BE2C (cell line): ENCODE data around the gene HSD17B3.

Experiments
- DNase-seq: peaks from one replicate; pipeline ENCODE4 v3.0.0-alpha.2; 2020
- H3K27me3 ChIP-seq: fragments of 250-450 bp; sonication (Bioruptor Pico); 2 replicates; pipeline ENCODE4 v1.5.1; 2020; ENCODE audit warnings: mild to moderate bottlenecking
- H3K36me3 ChIP-seq: fragments of 250-450 bp; sonication (Bioruptor Pico); 2 replicates; pipeline ENCODE4 v1.5.1; 2020; ENCODE audit warnings: mild to moderate bottlenecking
- H3K4me1 ChIP-seq: fragments of 250-450 bp; sonication (Bioruptor Pico); 2 replicates; pipeline ENCODE4 v1.5.1; 2020
- H3K4me3 ChIP-seq: 2 replicates; pipeline ENCODE4 v1.5.1; 2011; ENCODE audit warnings: low read depth, low read length
- H3K9me3 ChIP-seq: fragments of 250-450 bp; sonication (Bioruptor Pico); 2 replicates; pipeline ENCODE4 v1.5.1; 2020
- TF ChIP-seq, protein P1 (sequence below): IDR thresholded peaks from 2 replicates; pipeline ENCODE4 v1.5.1; 2012; ENCODE audit warnings: mild to moderate bottlenecking, low read depth, low read length

The HSD17B3 gene

DNA sequence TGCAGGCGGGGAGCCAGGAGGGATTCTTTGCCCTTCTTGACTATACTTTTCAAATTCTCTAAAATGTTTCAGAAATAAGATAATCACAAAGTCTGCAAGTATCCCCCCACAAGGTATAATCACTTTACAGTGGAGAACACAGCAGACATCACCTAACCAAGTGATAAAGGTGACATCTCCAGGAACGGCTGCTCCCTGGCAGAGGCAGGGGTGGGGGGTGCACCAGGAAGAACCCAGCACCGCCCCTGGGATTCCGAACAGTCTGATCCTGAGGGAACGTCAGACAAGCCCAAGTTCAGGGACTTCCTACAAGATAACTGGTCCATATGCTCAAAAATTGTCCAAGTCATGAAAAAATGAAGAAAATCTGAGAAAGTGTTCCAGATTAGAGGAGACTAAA, 85.4 kb downstream of the HSD17B3 start:
- H3K4me1 ChIP-seq = peaks cover 12% of the 10 kb centered on the region
- TF ChIP-seq, protein P1, sequence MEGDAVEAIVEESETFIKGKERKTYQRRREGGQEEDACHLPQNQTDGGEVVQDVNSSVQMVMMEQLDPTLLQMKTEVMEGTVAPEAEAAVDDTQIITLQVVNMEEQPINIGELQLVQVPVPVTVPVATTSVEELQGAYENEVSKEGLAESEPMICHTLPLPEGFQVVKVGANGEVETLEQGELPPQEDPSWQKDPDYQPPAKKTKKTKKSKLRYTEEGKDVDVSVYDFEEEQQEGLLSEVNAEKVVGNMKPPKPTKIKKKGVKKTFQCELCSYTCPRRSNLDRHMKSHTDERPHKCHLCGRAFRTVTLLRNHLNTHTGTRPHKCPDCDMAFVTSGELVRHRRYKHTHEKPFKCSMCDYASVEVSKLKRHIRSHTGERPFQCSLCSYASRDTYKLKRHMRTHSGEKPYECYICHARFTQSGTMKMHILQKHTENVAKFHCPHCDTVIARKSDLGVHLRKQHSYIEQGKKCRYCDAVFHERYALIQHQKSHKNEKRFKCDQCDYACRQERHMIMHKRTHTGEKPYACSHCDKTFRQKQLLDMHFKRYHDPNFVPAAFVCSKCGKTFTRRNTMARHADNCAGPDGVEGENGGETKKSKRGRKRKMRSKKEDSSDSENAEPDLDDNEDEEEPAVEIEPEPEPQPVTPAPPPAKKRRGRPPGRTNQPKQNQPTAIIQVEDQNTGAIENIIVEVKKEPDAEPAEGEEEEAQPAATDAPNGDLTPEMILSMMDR = no peak
- no peaks in the 10 kb centered on the region for H3K9me3 ChIP-seq
- no peak overlapping the region for H3K4me3 ChIP-seq
- no peak for DNase-seq
- no peaks in the 10 kb centered on the region for H3K27me3 ChIP-seq
- H3K36me3 ChIP-seq = no peaks in the 10 kb centered on the region

DNA sequence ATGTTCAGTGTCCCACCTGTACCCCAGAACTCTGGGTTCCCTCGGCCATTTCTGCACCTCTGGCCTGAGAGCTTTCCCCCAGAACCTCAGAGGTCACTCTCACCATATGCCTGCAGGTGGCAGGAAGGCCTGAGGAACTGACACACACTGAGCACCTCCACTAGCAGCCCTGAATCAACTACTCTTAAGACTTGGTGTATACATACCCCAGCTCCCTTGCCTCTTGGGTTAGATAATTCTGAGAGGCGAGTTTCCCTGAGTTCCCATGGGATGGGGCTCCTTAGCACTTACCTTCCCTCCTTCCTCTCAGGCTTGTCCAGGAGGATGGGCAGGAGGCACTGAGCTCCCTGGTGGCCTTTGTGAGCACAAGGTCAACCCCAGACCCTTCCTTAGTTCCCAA, 86.1 kb downstream of the HSD17B3 start:
- TF ChIP-seq, protein P1 = no peak
- DNase-seq = no peak
- no peak overlapping the region for H3K4me3 ChIP-seq
- no peaks in the 10 kb centered on the region for H3K27me3 ChIP-seq
- H3K36me3 ChIP-seq = no peaks in the 10 kb centered on the region
- H3K9me3 ChIP-seq = no peaks in the 10 kb centered on the region
- H3K4me1 ChIP-seq = peaks cover 12% of the 10 kb centered on the region

DNA sequence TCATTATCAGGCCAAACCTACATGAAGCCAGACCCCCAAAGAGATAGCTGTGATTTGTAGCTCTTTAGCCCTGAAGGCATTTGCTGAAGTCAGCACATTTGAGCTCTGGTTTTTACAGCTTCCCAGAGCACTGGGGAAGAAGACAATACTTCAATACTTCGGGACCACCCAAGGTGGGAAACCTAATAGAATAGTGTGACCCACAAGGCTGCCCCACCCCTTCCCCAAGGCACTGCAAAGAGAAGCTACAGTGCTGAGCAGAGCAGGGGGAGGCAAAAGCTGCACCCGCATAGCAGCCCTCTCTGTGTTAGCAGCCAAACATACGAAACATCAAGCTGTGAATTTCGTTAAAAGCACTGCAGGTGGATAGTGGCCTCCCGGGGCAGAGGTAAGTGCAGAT, 87.3 kb downstream of the HSD17B3 start:
- Histone ChIP-seq H3K27me3 (no peaks in the 10 kb centered on the region), H3K4me1 (peaks cover 12% of the 10 kb centered on the region), H3K36me3 (no peaks in the 10 kb centered on the region), H3K4me3 (no peak overlapping the region), H3K9me3 (no peaks in the 10 kb centered on the region)
- TF ChIP-seq, protein P1 = no peak
- DNase-seq = no peak

DNA sequence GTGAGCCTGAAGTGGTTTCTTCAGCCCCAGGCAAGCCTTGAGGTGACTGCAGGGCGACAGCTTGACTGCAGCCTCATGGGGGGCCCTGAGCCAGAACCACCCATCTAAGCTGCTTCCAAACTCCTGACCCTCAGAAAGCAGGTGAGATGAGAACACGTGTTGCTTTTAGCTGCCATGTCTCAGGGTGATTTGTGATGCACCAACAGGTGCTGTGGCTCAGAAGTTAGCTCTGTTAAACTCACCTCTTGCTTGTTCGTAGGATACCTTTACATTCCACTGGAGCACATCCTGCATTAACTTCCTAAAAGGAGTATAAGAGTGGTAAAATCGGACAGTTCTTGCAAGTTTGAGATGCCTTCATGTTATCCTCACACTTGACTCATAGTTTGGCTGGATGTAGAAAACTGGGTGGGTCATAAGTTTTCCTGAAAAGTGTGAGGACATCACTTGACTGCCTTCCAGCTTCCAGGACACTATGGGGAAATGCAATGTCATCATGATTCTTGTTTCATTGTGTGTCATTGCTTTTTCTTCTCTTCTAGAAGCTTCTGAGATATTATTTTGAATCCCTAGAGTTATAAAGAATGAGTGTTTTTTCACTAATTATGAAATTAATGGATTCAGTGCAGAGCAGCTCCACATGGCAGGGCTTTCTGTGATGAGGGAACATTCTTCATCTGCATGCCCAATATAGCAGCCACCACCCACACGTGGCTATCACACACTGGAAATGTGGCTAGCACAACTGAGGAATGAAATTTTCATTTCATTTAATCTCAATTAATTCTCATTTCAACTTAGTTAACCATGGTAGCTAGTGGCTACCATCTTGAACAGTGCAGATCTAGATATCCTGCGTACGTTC, 92.3 kb downstream of the HSD17B3 start:
- TF ChIP-seq, protein P1 = no peak
- H3K4me3 ChIP-seq = no peak overlapping the region
- H3K9me3 ChIP-seq = no peaks in the 10 kb centered on the region
- H3K27me3 ChIP-seq = no peaks in the 10 kb centered on the region
- H3K4me1 ChIP-seq = no peaks in the 10 kb centered on the region
- no peak for DNase-seq
- H3K36me3 ChIP-seq = no peaks in the 10 kb centered on the region

DNA sequence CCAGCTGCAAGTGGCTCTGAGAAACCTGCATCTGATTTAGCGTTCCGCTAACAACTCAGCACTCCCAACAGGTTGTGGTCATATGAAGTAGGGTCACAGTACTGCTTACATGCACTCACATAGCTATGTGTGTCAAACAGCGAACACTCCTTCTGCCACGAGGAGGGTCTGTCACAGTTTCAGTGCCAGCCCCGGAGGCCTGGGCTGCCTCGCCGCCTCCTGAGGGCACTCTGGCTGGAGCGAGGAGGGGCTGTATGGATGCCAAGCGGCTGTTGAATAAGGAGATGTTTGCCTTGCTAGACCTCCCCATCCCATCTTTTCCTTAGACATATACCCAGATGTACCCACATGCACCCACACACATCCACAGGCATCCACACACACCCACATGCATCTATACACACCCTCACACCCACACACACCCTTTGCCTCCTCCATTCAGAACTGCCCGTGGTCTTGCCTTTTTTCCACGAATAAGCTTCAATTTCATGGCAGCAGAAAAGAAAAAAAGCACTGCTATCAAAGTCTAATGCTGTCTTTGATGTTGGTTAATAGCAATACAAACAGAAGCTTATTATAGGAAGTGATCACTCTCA, 95.7 kb downstream of the HSD17B3 start:
- TF ChIP-seq, protein P1 = no peak
- Histone ChIP-seq H3K4me3 (no peak overlapping the region), H3K4me1 (peaks cover 3% of the 10 kb centered on the region; the same call in 1 of the 2 replicates), H3K27me3 (no peaks in the 10 kb centered on the region), H3K9me3 (no peaks in the 10 kb centered on the region), H3K36me3 (no peaks in the 10 kb centered on the region)
- no peak for DNase-seq

DNA sequence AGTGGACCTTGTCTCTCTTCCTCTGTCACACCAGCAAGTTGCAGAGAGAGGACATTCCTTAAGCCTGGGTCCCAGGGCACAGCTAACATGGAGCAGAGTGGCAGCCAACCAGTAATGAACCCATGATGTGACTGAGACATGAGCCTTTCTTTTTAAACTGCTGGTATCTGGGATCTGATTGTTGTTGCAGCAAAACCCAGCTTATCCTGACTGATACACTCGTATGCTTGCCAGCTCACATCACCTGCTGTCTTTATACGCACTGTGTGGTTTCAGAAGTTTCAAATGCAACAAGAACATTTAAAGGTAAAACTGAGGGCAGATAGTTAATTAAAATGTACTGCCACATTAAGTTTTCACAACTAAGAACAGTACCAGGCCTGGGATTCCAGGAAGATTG, 97.1 kb downstream of the HSD17B3 start:
- TF ChIP-seq, protein P1 = no peak
- H3K36me3 ChIP-seq = no peaks in the 10 kb centered on the region

More for the DNA sequence above, 97.1 kb downstream of the HSD17B3 start:
- peaks cover 3% of the 10 kb centered on the region; the same call in 1 of the 2 replicates for H3K4me1 ChIP-seq
- H3K4me3 ChIP-seq = no peak overlapping the region
- no peaks in the 10 kb centered on the region for H3K27me3 ChIP-seq
- H3K9me3 ChIP-seq = no peaks in the 10 kb centered on the region
- no peak for DNase-seq
